ENCODE data around the gene DIS3L2.
A peak's percentile ranks its signal among the peaks of the same experiment; 100 is the strongest.

The DIS3L2 gene

DNA sequence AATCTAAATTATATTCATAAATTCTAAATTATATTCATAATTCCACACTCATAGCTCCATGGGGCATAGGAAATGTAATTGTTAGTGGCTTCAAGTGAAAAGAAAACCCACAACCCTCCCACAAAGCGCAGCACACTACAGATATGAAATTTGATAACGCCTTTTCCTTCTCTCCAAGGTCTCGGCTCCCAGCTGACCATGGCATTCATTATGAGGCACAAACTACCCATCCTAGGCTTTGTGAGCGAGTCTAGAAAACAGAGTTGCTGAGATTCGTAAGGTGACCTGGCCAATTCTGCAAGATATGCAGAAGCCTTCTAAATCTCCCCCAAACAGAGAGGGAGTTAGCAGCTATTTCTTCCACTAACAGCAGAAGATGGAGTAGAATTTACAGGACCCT lies 40.7 kb upstream of the DIS3L2 start:
- ChIA-PET POLR2A (no interaction called here), CTCF (interaction anchor here (0.6 to 1.9 kb wide), 2 partner anchors 9 to 265 kb away, joined by 4 to 7 read pairs; no protein-coding TSS in a partner anchor)
- DNase-seq (ENCODE audit: extremely low spot score), result no peak
- TF ChIP-seq ZNF384 (IDR thresholded peaks at IDR 0.05) (no peak), SUZ12 (IDR thresholded peaks at IDR 0.05) (no peak), L3MBTL2 (conservative IDR thresholded peaks at IDR 0.05) (no peak), NFRKB (IDR thresholded peaks at IDR 0.05) (no peak), ELF4 (IDR thresholded peaks at IDR 0.05) (no peak)

DNA sequence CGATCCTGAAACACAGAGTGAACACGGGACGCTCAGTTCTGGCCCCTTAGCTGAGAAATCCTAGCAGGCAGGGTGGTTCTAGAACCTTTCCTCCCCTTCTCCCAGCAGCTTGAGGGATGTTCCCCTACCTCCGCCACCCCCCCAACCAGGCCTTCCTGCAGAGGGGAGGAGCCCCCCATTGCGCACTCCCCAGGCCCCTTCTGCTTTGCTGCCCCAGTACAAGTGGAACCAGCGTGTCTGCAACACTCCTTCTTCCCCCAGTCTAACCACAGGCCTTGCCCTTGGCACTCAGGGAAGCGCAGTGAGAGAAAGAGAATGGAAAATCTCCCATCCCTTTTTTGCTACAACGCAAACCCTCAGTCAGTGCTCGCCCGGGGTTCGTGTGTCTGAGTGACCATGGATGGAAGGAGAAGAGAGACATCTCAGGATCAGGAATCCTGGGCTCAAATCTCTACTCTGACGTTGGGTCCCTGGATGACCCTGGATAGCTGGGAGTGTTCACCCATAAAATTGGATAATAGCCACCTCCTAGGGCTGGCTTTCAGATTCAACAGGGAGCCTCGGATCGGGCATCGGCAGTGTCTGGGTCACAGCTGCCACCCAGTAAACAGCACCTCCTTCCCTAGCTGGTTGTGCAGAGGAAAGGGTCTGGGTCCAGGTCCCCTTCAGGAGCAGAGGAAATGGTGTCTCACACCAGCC lies 39.1 kb upstream of the DIS3L2 start:
- ChIA-PET CTCF (interaction anchor here (1.0 to 1.9 kb wide), 3 partner anchors 8 to 21 kb away, joined by 4 to 7 read pairs (median 5); no protein-coding TSS in a partner anchor), POLR2A (no interaction called here)
- no peak for TF ChIP-seq FOXA1 (IDR thresholded peaks at IDR 0.05)
- TF ChIP-seq L3MBTL2 (conservative IDR thresholded peaks at IDR 0.05), result no peak
- no peak for TF ChIP-seq SUZ12 (IDR thresholded peaks at IDR 0.05)
- TF ChIP-seq TARDBP (IDR thresholded peaks at IDR 0.05), result no peak
- no peak for TF ChIP-seq NFRKB (IDR thresholded peaks at IDR 0.05)
- no peak for TF ChIP-seq CTBP1 (IDR thresholded peaks at IDR 0.05; ENCODE audit: borderline replicate concordance)
- TF ChIP-seq FOXK2 (IDR thresholded peaks at IDR 0.05), result no peak
- no peak for DNase-seq (ENCODE audit: extremely low spot score)

DNA sequence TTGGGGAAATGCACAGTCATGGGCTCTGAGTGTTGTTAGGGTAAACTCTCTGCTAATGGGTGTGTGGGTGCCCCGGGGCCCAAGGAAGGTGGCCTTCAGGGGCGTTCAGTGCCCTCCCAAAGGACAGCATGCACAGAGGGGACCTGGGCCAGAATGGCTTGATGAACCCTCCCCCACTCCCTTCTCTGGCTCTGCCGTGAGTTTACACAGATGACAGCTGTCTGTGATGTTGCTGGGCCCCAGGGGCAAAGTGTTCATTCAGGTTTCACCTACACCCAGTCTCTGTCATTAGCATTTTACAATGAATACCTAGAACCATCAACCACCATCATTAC lies 38.5 kb upstream of the DIS3L2 start:
- CTCF ChIA-PET, result interaction anchor here (1.5 kb wide), 1 partner anchor 16 kb away, joined by 4 read pairs; no protein-coding TSS in a partner anchor
- POLR2A ChIA-PET, result no interaction called here

DNA sequence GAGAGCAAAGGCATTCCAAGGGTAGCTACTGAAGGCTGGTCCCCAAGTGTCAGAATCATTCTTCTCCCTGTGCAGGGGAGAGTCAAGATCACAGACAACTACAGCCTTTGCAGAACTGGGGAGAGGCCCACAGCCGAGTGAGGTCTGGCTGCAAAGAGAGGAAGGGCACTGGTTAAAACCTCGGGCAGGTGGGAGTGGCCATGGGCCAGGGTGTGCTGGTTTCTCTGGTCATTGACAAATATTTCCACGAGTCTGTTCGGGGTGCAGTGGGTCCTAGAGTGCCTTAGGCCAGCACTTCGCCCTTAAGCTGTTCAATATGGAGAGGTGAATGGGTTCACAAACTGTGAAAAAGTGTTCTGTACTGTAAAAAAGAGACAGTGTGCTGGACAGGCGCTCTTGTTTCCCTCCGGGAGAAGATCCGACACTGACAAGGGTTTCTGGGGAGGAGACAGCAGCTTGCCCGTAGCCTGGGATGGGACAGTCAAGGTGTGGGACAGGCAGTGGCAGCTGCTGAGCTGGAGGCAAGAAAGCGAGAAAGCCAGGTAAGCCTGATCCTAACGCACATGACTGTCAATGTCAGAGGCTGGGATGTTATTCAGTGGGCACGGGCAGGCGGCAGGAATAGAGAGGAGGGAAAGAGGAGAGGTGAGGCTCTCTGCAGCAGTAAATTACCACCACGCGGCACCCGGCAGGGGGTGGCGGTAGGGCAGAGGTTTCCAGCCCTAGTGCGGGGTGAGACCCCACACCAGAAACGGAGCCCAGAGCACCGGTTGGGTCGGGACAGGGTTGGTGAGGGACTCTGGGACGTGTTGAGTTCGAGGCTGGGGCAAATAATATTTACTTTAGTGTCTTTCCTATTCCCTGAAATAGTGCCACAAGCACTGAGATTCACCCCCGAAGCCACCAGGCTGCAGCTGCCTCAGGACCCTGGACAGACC lies 37.3 kb upstream of the DIS3L2 start:
- no peak for DNase-seq (ENCODE audit: extremely low spot score)
- ChIA-PET CTCF (interaction anchor here (0.7 to 2.5 kb wide), 7 partner anchors 18 to 403 kb away, joined by 3 to 10 read pairs (median 4); no protein-coding TSS in a partner anchor), POLR2A (interaction anchor here (0.8 to 1.1 kb wide), 2 partner anchors 11 to 217 kb away, joined by 3 read pairs; no protein-coding TSS in a partner anchor)
- TF ChIP-seq ZNF384 (IDR thresholded peaks at IDR 0.05) (no peak), NFRKB (IDR thresholded peaks at IDR 0.05) (no peak)

More for the DNA sequence above, 38.5 kb upstream of the DIS3L2 start:
- no peak for DNase-seq (ENCODE audit: extremely low spot score)
- no peak for TF ChIP-seq HDGF (IDR thresholded peaks at IDR 0.05; ENCODE audit: borderline replicate concordance)
- no peak for TF ChIP-seq FOXM1 (IDR thresholded peaks at IDR 0.05; ENCODE audit: borderline replicate concordance)
- TF ChIP-seq CTBP1 (IDR thresholded peaks at IDR 0.05; ENCODE audit: borderline replicate concordance), result no peak
- no peak for TF ChIP-seq TARDBP (IDR thresholded peaks at IDR 0.05)
- TF ChIP-seq ARNT (IDR thresholded peaks at IDR 0.05), result no peak
- TF ChIP-seq NFRKB (IDR thresholded peaks at IDR 0.05), result no peak
- TF ChIP-seq SP1 (IDR thresholded peaks at IDR 0.05), result no peak
- no peak for TF ChIP-seq ELF4 (IDR thresholded peaks at IDR 0.05)
- TF ChIP-seq FOXA1 (IDR thresholded peaks at IDR 0.05), result no peak
- TF ChIP-seq LEF1 (IDR thresholded peaks at IDR 0.05; ENCODE audit: borderline replicate concordance), result no peak
- TF ChIP-seq FOXK2 (IDR thresholded peaks at IDR 0.05), result no peak
- no peak for TF ChIP-seq BHLHE40 (IDR thresholded peaks at IDR 0.05; ENCODE audit: borderline replicate concordance)
- no peak for TF ChIP-seq SUZ12 (IDR thresholded peaks at IDR 0.05)
- TF ChIP-seq ZNF384 (IDR thresholded peaks at IDR 0.05), result no peak
- TF ChIP-seq L3MBTL2 (conservative IDR thresholded peaks at IDR 0.05), result no peak
- TF ChIP-seq PKNOX1 (IDR thresholded peaks at IDR 0.05), result no peak

DNA sequence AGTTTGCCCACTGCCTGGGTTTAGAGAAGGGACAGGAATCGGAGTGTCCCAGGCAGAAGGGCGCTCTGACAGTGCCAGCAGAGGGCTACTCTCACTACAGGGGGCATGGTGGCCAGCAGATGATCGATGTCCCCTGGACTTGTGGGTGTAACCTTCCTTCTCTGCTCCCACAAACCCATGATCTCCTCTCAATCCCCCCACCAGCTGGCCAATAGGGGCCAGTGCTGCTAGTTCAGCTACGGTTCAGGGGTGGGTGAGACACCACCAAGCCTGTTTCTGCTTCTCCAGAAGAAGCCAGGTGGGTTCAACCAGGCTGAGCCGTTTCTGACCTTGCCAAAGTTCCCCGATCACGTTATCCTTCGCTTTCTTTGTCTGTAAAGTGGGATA lies 36.6 kb upstream of the DIS3L2 start:
- POLR2A ChIA-PET, result interaction anchor here (0.8 to 1.1 kb wide), 2 partner anchors 10 to 216 kb away, joined by 3 read pairs; no protein-coding TSS in a partner anchor
- CTCF ChIA-PET, result interaction anchor here (0.7 to 2.5 kb wide), 8 partner anchors 16 to 402 kb away, joined by 3 to 10 read pairs (median 4); no protein-coding TSS in a partner anchor
- TF ChIP-seq HDGF (IDR thresholded peaks at IDR 0.05; ENCODE audit: borderline replicate concordance) (no peak), ARNT (IDR thresholded peaks at IDR 0.05) (no peak), LEF1 (IDR thresholded peaks at IDR 0.05; ENCODE audit: borderline replicate concordance) (no peak), NFRKB (IDR thresholded peaks at IDR 0.05) (no peak), ZNF384 (IDR thresholded peaks at IDR 0.05) (no peak), L3MBTL2 (conservative IDR thresholded peaks at IDR 0.05) (no peak)
- DNase-seq (ENCODE audit: extremely low spot score), result no peak

- ChIA-PET POLR2A (interaction anchor here (1.1 kb wide), 1 partner anchor 215 kb away, joined by 3 read pairs; no protein-coding TSS in a partner anchor), CTCF (interaction anchor here (0.6 to 2.5 kb wide), 9 partner anchors 17 to 401 kb away, joined by 3 to 10 read pairs (median 3); no protein-coding TSS in a partner anchor)
- TF ChIP-seq FOXA1 (IDR thresholded peaks at IDR 0.05), result no peak
- peak; percentile 77 for TF ChIP-seq L3MBTL2 (conservative IDR thresholded peaks at IDR 0.05)
- peak; percentile 33; the same call in 1 of the 2 replicates for TF ChIP-seq HDGF (IDR thresholded peaks at IDR 0.05; ENCODE audit: borderline replicate concordance)
- no peak for TF ChIP-seq ZNF384 (IDR thresholded peaks at IDR 0.05)
- peak; percentile 84 for DNase-seq (ENCODE audit: extremely low spot score)
These were observed 36.0 kb upstream of the DIS3L2 start for GRCh38 chr2:231925303-231926179.

All from HEK293T (cell line).